Epithelial cell of esophagus (primary cell): Measurements from ENCODE around the gene A3GALT2.

Source experiments
- DNase-seq: peaks from one replicate; pipeline ENCODE4 v3.0.0; 2010; ENCODE audit warnings: low read depth
- H3K4me3 ChIP-seq: 2 replicates; pipeline ENCODE4 v1.5.1; 2011; ENCODE audit warnings: mild to moderate bottlenecking, low read length, control low read depth
- TF ChIP-seq, protein P1 (sequence below): IDR thresholded peaks from 2 replicates; pipeline ENCODE4 v1.5.1; 2011; ENCODE audit warnings: low read depth, mild to moderate bottlenecking, low read length, control low read depth, inconsistent platforms; ENCODE audit not compliant: insufficient read depth; ENCODE audit errors: missing control alignments

A3GALT2 gene

DNA sequence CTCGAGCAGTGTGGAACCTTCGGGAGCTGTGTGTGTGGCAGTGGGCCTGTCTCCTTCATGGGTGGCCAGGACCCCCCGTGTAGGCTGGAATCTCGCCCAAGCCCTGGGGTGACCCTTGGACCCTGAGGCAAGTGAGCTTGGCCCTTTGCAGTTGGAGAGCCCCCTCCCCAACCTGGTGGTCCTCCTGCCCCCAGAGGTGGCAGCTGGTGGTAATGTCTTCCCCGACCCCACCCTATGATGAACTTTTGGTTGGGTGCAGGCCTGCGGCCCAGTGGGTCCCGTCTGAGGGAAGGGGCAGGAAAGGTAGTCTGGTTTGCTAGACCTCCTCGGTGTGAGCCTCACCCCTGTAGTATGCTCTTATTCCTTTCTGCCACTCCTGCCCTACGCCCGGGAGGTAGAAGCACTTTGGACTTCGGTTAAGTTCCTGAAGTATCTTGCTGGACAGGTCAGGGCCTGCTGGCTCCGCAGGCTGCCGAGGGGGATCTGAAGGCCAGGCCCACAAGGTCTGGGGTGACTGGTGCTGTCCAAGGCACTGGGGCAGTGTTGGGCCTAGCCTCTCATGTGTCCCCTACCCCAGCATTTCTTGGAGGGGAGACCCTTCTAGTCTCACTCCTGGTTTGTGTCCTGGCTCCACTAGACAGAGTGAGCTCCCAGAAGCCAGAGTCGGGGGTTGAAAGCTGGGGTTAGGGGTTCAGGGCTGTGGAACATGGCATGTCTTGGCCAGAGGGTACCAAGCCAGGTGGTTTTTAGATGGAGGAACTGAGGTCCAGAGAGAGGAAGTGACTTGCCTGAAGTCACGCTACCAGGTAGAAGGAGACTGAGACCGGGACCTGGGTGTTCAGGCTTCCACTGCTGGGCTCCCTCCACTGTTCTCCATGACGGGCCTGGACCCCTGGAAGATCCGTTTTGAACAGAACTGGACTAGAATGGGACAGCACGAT lies 62.9 kb downstream of the A3GALT2 start:
- peak overlapping the region; percentile 70 for H3K4me3 ChIP-seq
- TF ChIP-seq, protein P1, sequence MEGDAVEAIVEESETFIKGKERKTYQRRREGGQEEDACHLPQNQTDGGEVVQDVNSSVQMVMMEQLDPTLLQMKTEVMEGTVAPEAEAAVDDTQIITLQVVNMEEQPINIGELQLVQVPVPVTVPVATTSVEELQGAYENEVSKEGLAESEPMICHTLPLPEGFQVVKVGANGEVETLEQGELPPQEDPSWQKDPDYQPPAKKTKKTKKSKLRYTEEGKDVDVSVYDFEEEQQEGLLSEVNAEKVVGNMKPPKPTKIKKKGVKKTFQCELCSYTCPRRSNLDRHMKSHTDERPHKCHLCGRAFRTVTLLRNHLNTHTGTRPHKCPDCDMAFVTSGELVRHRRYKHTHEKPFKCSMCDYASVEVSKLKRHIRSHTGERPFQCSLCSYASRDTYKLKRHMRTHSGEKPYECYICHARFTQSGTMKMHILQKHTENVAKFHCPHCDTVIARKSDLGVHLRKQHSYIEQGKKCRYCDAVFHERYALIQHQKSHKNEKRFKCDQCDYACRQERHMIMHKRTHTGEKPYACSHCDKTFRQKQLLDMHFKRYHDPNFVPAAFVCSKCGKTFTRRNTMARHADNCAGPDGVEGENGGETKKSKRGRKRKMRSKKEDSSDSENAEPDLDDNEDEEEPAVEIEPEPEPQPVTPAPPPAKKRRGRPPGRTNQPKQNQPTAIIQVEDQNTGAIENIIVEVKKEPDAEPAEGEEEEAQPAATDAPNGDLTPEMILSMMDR, result no peak
- peak; percentile 26 for DNase-seq

DNA sequence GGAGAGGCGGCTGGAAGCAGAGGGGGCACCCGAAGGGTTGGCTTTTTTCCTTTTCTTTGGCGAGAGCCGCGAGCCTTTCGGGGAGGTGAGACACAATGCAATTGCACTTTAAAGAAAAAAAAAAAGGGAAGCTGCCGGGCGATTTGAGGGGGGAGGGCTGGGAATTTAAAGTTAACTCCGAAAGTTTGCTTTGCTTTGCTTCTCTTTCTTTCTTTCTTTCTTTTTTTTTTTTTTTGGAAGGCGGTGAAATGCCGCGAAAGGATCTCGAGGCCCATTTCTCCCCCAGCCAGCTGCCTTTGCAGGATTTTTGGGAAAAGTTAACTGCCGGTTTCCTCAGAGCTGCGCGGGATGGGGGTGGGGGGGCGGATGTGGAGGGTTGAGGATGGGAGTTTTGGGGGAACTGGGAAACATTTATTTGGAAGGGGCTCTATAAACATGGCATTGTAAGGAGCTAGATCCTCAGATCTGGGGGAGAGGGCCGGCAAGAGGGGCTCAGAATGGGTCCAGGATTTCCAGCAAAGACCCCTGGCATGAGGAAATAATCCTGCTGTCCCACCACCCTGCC lies 63.6 kb downstream of the A3GALT2 start:
- DNase-seq, result no peak
- TF ChIP-seq, protein P1, result no peak
- H3K4me3 ChIP-seq, result peak overlapping the region; percentile 70
